ENCODE measurements around the gene ADGRD1. TPM values are rescaled to one million over a fixed set of nuclear protein-coding genes. Genes with fewer than 3 reads are reported as not detected.

The ADGRD1 gene
- total and polyA plus RNA-seq, 2 of the 8 experiments (the other 6 are each of a cell fraction or from before 2014, with no cell fraction given): 0.36 to 0.48 TPM

DNA sequence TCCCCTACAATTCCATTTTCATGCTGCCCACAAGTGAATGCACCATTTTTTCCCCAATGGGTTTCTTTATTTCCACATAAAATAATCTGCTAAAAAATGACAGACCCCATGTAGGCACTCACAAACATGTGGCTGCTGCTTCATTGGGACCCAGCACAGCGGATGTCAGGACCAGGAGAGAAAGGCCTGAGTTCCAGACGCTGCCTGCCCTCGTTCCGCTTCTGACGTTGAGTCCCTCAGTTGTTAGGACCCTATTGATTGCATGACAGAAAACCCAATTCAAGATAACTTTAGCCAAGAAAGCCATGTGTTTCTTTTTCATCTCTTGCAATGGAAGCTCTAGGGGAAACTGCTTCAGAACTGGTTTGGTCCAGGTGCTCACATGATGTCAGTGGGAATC lies 34.6 kb downstream of the ADGRD1 start (continued):
- TF ChIP-seq SAP30 (IDR thresholded peaks at IDR 0.05; ENCODE audit: insufficient read depth, insufficient replicate concordance, low read length) (no peak), BRCA1 (IDR thresholded peaks at IDR 0.05; ENCODE audit: low read depth, low read length) (no peak), TCF12 (IDR thresholded peaks at IDR 0.05; ENCODE audit: low read depth, low read length) (no peak)
- TF ChIP-seq, protein P1, sequence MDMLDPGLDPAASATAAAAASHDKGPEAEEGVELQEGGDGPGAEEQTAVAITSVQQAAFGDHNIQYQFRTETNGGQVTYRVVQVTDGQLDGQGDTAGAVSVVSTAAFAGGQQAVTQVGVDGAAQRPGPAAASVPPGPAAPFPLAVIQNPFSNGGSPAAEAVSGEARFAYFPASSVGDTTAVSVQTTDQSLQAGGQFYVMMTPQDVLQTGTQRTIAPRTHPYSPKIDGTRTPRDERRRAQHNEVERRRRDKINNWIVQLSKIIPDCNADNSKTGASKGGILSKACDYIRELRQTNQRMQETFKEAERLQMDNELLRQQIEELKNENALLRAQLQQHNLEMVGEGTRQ (IDR thresholded peaks at IDR 0.05; ENCODE audit: low read length): no peak

Data from H1 (cell line).